Thoracic aorta (tissue), 2 donors: ENCODE data around the gene CNTN1. TPM values are rescaled to one million over a fixed set of nuclear protein-coding genes. Genes with fewer than 3 reads are reported as not detected.

ENCODE experiments used
- ATAC-seq: fragments of 150-250 bp; one replicate; pipeline ENCODE4 v1.8.0; 2017; ENCODE audit warnings: low read depth; ENCODE audit not compliant: insufficient number of reproducible peaks, low FRiP score
- DNase-seq: peaks from one replicate; pipeline ENCODE4 v3.0.0-alpha.2; 2020; ENCODE audit warnings: low spot score
- H3K27ac ChIP-seq, 2 donors: fragments of 200-600 bp; sonication (generic); 1 replicate in 1 of 2; 2 replicates in 1 of 2; pipeline ENCODE4 v1.5.1; 2016; ENCODE audit warnings: mild to moderate bottlenecking in 2 of 2, moderate library complexity in 2 of 2
- H3K27me3 ChIP-seq: fragments of 200-600 bp; sonication (generic); replicated peaks from 2 replicates; pipeline ENCODE4 v1.6.0; 2016; ENCODE audit warnings: mild to moderate bottlenecking; ENCODE audit not compliant: insufficient read depth
- H3K36me3 ChIP-seq: fragments of 200-600 bp; sonication (generic); one replicate; pipeline ENCODE4 v1.5.1; 2016
- H3K4me1 ChIP-seq, 2 donors: fragments of 200-600 bp; sonication (generic); 1 replicate in 1 of 2; 2 replicates in 1 of 2; pipeline versions ENCODE4 v1.5.1 to v1.6.0; 2016; ENCODE audit warnings: low read depth in 2 of 2, mild to moderate bottlenecking in 1 of 2; ENCODE audit not compliant: control insufficient read depth in 1 of 2
- H3K4me3 ChIP-seq: fragments of 200-600 bp; sonication (generic); 2 replicates; pipeline ENCODE4 v1.5.1; 2016; ENCODE audit warnings: mild to moderate bottlenecking
- H3K9me3 ChIP-seq: fragments of 200-600 bp; sonication (generic); 2 replicates; pipeline ENCODE4 v1.5.1; 2016
- CTCF ChIP-seq: fragments of 200-600 bp; sonication (generic); IDR thresholded peaks from one replicate; pipeline ENCODE4 v1.5.1; 2019; ENCODE audit warnings: antibody characterized with exemption
- total RNA-seq, 2 donors: library from RNA; depleted of rRNA; stranded (reverse); fragments of >200 nt; gene quantifications; one replicate each; pipeline versions ENCODE4 v1.1.0 to v1.2.3, GENCODE V29; 2016

The CNTN1 gene
- total RNA-seq, 2 donors from 2014 or later = 16.1 to 42.8 TPM

- Histone ChIP-seq H3K4me1 (peaks cover 0 to 13% of the 10 kb centered on the region in 2 donors), H3K4me3 (peak overlapping the region; percentile 80), H3K9me3 (no peaks in the 10 kb centered on the region), H3K36me3 (no peaks in the 10 kb centered on the region), H3K27ac (no peak overlapping the region), H3K27me3 (no peaks in the 10 kb centered on the region)
- ATAC-seq (no peak), DNase-seq (peak; percentile 13)
- TF ChIP-seq CTCF = no peak
These were observed 1.1 kb downstream of the CNTN1 start for GRCh38 chr12:40693207-40693821.

DNA sequence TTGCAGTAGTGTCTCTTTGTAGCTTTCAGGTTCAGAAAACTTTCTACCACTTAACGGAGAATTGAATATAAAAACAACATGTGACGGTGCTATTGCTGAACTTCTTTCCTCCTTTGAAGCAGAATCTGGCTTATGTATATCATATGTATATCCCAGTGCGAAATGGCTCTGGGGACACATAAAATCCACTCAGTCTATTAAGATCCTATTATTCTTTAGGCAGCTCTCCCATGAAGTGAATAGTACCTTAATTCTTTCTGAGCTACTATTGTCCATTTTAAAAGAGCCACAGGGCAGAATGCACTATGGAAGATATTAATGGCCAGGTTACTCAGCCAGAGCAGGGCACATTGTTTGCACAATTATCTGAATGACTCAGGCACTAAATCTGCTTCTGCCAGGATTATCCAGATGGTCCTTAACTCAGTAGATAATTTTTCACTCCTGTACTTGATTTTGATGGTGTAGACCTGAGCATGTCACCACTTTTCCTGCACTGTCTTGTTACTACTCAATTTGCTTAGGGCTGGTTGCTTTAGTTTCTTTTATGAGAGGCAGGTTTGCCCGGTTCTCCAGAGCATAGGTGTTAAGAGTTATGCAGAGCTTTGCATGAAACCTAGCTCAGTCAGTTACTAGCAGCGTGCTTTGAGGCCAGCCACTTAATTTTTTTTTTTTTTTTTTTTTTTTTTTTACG is 5.5 kb downstream of the CNTN1 start:
- TF ChIP-seq CTCF = no peak
- no peak for ATAC-seq
- H3K36me3 ChIP-seq = no peaks in the 10 kb centered on the region
- no peaks in the 10 kb centered on the region for H3K9me3 ChIP-seq
- H3K27me3 ChIP-seq = no peaks in the 10 kb centered on the region
- no peak for DNase-seq
- peaks cover 0 to 4% of the 10 kb centered on the region in 2 donors for H3K4me1 ChIP-seq
- no peak overlapping the region for H3K4me3 ChIP-seq
- H3K27ac ChIP-seq = no peak overlapping the region

DNA sequence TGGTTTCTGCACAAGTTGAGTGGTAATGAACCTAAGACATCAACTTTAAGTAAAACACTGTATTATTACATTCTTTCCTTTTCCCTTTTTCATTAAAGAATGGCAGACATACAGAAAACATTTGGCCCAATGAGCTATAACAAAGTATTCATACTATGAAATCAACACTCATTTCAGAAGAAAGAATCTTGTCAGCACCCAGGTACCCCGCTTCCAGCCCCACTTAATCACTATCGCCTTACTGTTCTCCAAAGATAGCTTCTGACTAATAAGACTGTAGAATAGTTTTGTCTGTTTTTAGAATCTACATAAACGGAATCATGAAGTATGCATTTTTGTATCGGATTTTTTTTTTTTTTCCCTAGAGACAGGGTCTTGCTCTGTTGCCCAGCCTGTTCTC is 9.5 kb downstream of the CNTN1 start:
- no peaks in the 10 kb centered on the region for H3K9me3 ChIP-seq
- H3K4me3 ChIP-seq = no peak overlapping the region
- ATAC-seq (no peak), DNase-seq (no peak)
- H3K36me3 ChIP-seq = no peaks in the 10 kb centered on the region
- peaks cover 0 to 4% of the 10 kb centered on the region in 2 donors for H3K4me1 ChIP-seq
- H3K27ac ChIP-seq = no peak overlapping the region
- TF ChIP-seq CTCF = no peak
- H3K27me3 ChIP-seq = no peaks in the 10 kb centered on the region

DNA sequence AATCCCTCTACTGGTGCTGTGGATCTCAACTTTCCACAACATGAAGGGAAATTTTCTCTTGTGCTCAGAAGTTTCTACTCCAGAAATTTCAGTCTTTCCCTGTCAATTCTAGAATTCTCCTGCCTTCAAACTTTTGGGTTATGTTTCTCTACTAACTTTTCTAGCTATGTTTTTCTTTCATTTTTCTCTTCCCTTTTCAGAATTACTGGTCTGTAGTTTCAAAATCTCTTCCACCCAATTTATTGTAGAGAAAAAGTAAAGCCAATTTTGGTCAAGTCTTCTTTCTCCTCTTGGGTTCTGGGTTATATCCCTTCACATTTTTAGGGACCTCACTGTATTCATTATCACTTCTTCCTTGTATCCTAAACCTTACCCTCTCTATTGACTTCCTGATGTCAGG is 18.9 kb downstream of the CNTN1 start:
- DNase-seq (no peak), ATAC-seq (no peak)
- Histone ChIP-seq H3K27ac (no peak overlapping the region), H3K36me3 (no peaks in the 10 kb centered on the region), H3K27me3 (no peaks in the 10 kb centered on the region), H3K4me3 (no peak overlapping the region), H3K9me3 (no peaks in the 10 kb centered on the region), H3K4me1 (no peaks in the 10 kb centered on the region)
- no peak for TF ChIP-seq CTCF

DNA sequence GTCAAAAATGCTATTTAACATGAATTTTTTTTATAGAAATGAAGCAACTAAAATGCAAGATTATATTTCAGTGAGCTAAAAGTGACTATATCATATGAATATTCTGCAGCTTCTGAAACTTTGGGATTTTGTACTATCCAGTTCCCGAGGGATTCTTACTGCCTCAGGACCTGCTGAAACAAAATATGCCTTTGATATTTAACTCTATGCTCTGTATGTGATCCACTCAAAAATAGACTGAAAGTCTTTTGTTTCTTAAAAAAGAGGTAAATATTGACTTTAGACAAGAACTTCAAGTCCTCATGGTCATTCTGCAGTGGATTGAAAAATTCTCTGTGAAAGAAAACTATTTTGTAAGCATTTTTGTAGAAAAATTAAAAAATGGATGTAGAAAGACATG is 22.4 kb downstream of the CNTN1 start:
- no peak overlapping the region for H3K4me3 ChIP-seq
- ATAC-seq (no peak), DNase-seq (no peak)
- H3K27ac ChIP-seq = no peak overlapping the region
- no peaks in the 10 kb centered on the region for H3K36me3 ChIP-seq
- no peak for TF ChIP-seq CTCF
- no peaks in the 10 kb centered on the region for H3K27me3 ChIP-seq
- H3K9me3 ChIP-seq = no peaks in the 10 kb centered on the region
- no peaks in the 10 kb centered on the region for H3K4me1 ChIP-seq
